Measurements from ENCODE around the gene HSDL2.
"Not testable (repeated sequence)": the region's sequence is repeated elsewhere in the genome, so short reads cannot be mapped to it uniquely, and the experiment has no call there.

The HSDL2 gene

DNA sequence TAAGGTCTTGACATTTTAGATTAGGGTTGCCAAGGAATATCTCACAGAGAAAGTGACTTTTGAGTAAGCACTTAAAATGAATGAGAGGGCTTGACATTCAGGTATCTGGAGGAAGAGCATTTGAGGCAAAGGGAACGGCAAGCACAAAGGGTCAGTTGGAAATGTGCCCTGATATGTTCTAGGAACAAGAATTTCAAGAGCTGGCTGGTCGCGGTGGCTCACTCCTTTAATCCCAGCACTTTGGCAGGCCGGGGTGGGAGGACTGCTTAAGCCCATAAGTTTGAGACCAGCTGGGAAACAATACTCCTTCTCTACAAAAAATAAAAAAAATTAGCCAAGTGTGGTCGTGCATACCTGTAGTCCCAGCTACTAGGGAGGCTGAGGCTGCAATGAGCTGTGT, 123.3 kb downstream of the HSDL2 start:
- DNase-seq: no peak

DNA sequence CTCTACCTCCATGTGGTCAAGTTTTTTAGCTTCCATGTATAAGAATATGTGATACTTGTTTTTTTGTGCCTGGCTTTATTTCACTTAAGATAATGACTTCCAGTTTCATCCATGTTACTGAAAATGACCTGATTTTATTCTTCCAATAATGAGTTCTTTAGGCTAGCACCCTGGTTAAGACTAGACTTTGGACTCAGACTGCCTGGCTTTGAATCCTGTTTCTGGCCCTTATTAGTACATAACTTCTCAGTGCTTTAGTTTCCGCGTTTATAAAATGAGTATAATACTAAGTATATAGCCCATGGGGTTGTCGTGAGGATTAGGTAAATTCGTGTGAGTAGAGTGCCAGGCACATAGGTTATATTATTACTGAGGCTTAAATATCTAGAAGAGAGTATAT, 125.2 kb downstream of the HSDL2 start:
- no peak for DNase-seq

DNA sequence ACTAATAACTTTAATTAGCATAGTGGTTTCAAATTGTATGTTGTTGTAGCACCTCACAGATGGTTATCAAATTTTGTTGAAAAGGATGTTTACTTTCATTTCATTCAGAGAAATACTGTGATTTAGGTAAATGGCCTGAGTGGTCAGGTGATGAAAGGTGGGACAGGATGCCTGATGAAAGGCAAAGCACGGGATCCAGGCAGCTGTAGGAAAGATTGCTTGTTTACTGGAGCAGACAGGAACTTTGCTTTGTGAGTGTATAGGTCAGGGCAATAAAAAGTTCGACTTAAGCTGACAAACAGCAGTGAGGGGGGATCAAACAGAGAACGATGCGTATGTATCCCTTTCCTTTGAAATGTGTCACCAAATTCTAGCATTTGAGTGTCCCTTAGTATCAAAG, 125.7 kb downstream of the HSDL2 start:
- no peak for DNase-seq

DNA sequence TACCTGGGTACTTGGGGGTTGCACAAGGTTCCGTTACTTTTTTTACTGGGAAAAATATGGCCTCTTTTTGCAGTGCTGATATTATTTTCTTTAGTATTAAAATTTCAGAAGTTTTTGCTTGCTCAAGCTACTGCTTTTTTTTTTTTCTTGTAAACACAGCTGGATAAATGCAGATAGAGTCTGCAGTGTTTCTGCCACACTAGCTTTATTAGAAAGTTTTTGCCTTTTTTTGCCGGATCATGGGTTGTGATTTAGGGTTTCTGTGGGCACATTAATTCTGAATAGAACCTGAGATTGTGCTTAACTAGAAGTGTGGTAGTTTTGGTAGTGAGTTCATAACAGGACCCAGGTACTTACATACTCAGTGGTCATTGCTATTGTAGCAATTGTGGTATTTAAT, 126.7 kb downstream of the HSDL2 start:
- DNase-seq: no peak

DNA sequence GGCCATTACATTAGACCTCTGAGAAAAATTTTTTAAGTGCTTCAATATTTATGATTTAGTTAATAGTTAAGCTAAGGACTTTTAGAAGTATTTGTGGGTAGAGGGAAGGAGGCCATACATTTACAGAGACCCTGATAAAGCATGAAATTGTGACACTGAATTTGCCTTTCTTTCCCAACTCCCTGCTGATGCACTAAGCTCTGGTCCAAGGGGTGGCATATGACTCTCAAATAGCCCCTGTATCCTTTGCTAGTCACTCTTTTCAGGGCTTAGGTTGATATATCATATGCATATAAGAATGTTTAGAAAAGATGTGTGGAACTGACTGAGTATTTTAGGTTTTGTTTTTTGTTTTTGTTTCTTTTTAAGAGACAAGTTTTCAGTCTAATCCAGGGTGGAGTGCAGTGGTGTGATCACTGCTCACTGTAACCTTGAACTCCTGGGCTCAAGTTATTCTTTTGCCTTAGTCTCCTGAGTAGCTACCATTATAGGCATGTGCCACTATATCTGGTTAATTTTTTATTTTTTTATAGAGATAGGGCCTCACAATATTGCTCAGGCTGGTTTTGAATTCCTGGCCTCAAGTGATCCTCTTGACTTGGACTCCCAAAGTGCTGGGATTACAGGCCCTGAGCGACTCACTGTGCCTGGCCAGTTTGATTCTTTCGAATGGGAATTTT, 127.2 kb downstream of the HSDL2 start:
- DNase-seq: no peak

DNA sequence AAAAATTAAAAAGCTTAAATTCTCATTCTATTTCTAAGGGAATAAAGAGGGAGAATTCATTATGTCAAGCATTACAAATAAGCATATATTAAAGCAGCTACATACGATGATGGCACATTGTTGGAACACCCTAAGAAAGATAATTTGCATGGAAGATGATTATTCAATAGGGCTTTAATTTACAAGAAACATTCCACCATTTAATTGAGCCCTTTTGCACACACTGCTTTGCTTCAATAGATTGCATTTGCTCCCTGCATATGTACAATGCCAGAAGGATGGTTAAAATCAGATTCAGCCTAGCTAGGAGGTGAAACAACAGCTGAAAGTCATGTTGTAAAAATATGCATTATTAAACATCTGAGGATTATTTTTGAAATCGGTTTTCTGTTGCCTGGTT, 128.5 kb downstream of the HSDL2 start:
- DNase-seq: no peak

DNA sequence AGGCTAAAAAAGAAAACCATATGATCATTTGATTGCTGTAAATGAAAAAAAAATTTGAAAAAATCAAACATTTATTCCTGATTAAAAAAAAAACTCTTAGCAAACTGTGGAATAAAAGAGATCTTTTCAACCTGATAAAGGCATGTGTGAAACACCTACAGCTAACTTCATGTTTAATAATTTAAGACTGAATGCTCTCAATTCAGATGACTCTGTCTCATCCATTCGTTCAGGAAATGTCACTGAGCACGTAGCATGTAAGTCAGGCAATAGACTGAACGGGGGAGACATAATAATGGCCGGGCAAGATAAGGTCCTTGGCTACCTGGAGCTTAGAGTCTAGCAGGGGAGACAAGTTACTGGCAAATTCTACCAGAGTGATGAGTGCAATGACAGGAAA, 132.5 kb downstream of the HSDL2 start:
- DNase-seq: not testable (repeated sequence)

GRCh38 chr9:112516769-112517168, 136.9 kb downstream of the HSDL2 start:
- DNase-seq: no peak

- no peak for DNase-seq
These were observed 140.2 kb downstream of the HSDL2 start for GRCh38 chr9:112520069-112520468.

GRCh38 chr9:112520656-112521055, 140.7 kb downstream of the HSDL2 start:
- no peak for DNase-seq

All from NCI-H2029 treated with DMSO at 0.1 percent for 48 hours (cell line).